ENCODE data around the gene NTSR1. TPM values are rescaled to one million over a fixed set of nuclear protein-coding genes. Genes with fewer than 3 reads are reported as not detected.

NTSR1 gene
- total RNA-seq, 1 experiment from 2014 or later = 4.5 TPM

DNA sequence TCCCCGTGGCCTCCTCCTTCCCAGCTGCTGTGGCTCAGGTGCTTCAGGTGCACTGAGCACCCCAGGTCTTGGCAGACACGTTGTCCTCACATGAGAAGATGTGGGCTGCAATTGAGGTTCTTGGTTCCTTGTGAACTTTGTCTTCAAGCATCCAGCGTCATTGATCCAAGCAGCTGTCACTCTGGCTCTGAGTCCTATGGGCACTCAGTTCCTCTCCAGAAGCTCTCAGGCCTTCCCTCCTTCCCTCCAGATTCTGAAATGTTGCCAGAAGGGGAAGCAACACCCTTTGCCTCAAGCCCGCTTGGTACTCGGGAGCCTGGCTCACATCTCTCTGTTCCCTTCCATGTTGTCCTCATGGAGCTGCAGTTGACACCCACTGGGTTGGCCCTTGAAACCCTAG lies 79.2 kb downstream of the NTSR1 start:
- no peaks in the 10 kb centered on the region for H3K9me3 Mint-ChIP-seq (ENCODE audit: unreplicated experiment)
- peaks cover 8% of the 10 kb centered on the region for H3K4me1 Mint-ChIP-seq (ENCODE audit: insufficient read depth, unreplicated experiment)
- H3K4me3 Mint-ChIP-seq (ENCODE audit: unreplicated experiment) = no peak overlapping the region
- H3K36me3 Mint-ChIP-seq (ENCODE audit: insufficient read depth, unreplicated experiment) = peaks cover 4% of the 10 kb centered on the region
- POLR2A ChIA-PET = interaction anchor here (0.9 to 1.5 kb wide), 3 partner anchors 47 to 401 kb away, joined by 3 to 4 read pairs (median 3); partner anchors contain the start of gene RPS21
- CTCF ChIA-PET = interaction anchor here (0.8 to 7.8 kb wide), 5 partner anchors 20 to 288 kb away, joined by 3 to 85 read pairs (median 5); no protein-coding TSS in a partner anchor
- BruUV-seq (replicated peaks) = no TSS peak
- intact Hi-C loops (cut with micrococcal nuclease) = no loop called here
- DNase-seq (ENCODE audit: unreplicated experiment) = no peak
- TF ChIP-seq, protein P1, sequence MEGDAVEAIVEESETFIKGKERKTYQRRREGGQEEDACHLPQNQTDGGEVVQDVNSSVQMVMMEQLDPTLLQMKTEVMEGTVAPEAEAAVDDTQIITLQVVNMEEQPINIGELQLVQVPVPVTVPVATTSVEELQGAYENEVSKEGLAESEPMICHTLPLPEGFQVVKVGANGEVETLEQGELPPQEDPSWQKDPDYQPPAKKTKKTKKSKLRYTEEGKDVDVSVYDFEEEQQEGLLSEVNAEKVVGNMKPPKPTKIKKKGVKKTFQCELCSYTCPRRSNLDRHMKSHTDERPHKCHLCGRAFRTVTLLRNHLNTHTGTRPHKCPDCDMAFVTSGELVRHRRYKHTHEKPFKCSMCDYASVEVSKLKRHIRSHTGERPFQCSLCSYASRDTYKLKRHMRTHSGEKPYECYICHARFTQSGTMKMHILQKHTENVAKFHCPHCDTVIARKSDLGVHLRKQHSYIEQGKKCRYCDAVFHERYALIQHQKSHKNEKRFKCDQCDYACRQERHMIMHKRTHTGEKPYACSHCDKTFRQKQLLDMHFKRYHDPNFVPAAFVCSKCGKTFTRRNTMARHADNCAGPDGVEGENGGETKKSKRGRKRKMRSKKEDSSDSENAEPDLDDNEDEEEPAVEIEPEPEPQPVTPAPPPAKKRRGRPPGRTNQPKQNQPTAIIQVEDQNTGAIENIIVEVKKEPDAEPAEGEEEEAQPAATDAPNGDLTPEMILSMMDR (IDR thresholded peaks at IDR 0.05; ENCODE audit: unreplicated experiment) = no peak
- H3K27ac Mint-ChIP-seq (ENCODE audit: low read depth, unreplicated experiment) = no peak overlapping the region
- H3K27me3 Mint-ChIP-seq (ENCODE audit: insufficient read depth, unreplicated experiment) = no peaks in the 10 kb centered on the region

DNA sequence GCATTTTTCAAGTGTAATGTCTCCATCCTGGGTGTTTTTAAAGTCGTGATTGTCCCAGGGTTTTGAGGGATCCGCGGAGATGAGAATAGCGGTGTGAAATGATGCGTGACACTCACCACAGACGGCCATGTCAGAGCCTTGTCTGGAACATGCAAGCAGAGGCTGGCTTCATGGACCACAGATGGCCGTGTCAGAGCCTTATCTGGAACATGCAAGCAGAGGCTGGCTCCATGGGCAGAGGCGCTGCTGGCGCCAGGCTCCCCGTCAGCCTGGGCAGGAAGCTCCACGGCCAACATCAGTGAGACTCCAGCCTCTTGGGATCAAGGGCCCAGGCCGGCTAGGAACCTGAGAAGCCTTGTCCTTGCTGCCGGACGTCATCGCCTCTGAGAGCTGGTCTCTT lies 80.0 kb downstream of the NTSR1 start:
- ChIA-PET CTCF (interaction anchor here (0.6 to 7.8 kb wide), 9 partner anchors 16 to 379 kb away, joined by 3 to 85 read pairs (median 3); no protein-coding TSS in a partner anchor), POLR2A (interaction anchor here (0.9 to 1.6 kb wide), 4 partner anchors 15 to 402 kb away, joined by 3 to 7 read pairs (median 4); partner anchors contain the start of gene RPS21)
- H3K27me3 Mint-ChIP-seq (ENCODE audit: insufficient read depth, unreplicated experiment) = no peaks in the 10 kb centered on the region
- no TSS peak for BruUV-seq (replicated peaks)
- no peaks in the 10 kb centered on the region for H3K9me3 Mint-ChIP-seq (ENCODE audit: unreplicated experiment)
- intact Hi-C loops (cut with micrococcal nuclease) = no loop called here
- TF ChIP-seq, protein P1 (IDR thresholded peaks at IDR 0.05; ENCODE audit: unreplicated experiment) = no peak
- no peak for DNase-seq (ENCODE audit: unreplicated experiment)
- no peak overlapping the region for H3K27ac Mint-ChIP-seq (ENCODE audit: low read depth, unreplicated experiment)
- H3K4me3 Mint-ChIP-seq (ENCODE audit: unreplicated experiment) = no peak overlapping the region
- H3K4me1 Mint-ChIP-seq (ENCODE audit: insufficient read depth, unreplicated experiment) = peaks cover 12% of the 10 kb centered on the region
- peaks cover 5% of the 10 kb centered on the region for H3K36me3 Mint-ChIP-seq (ENCODE audit: insufficient read depth, unreplicated experiment)

DNA sequence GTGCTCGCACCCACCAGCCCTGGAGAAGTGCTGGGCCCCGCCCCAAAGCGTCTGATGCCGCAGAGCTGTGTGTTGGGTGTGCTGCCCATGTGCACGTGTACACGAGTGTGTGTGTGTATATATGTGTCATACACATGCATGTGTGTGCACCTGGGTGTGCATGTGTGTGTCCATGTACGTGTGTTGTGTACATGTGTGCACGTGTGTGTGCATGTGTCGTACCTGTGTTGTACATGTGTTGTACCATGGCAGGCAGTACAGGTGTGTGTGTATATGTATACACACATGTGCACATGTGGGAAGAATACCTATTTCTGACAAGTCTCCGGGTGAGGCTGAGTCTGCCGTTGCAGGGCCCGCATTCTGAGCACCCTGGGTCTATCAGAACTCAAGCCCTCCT lies 81.4 kb downstream of the NTSR1 start:
- H3K27me3 Mint-ChIP-seq (ENCODE audit: insufficient read depth, unreplicated experiment) = no peaks in the 10 kb centered on the region
- H3K4me1 Mint-ChIP-seq (ENCODE audit: insufficient read depth, unreplicated experiment) = peaks cover 12% of the 10 kb centered on the region
- H3K4me3 Mint-ChIP-seq (ENCODE audit: unreplicated experiment) = no peak overlapping the region
- intact Hi-C loops (cut with micrococcal nuclease) = no loop called here
- peaks cover 5% of the 10 kb centered on the region for H3K36me3 Mint-ChIP-seq (ENCODE audit: insufficient read depth, unreplicated experiment)
- no peaks in the 10 kb centered on the region for H3K9me3 Mint-ChIP-seq (ENCODE audit: unreplicated experiment)
- DNase-seq (ENCODE audit: unreplicated experiment) = no peak
- BruUV-seq (replicated peaks) = no TSS peak
- TF ChIP-seq, protein P1 (IDR thresholded peaks at IDR 0.05; ENCODE audit: unreplicated experiment) = no peak
- ChIA-PET POLR2A (interaction anchor here (1.2 to 1.9 kb wide), 5 partner anchors 10 to 138 kb away, joined by 4 to 7 read pairs (median 5); partner anchors contain the start of gene NTSR1), CTCF (interaction anchor here (0.6 to 7.8 kb wide), 21 partner anchors 9 to 433 kb away, joined by 3 to 85 read pairs (median 6); no protein-coding TSS in a partner anchor)
- H3K27ac Mint-ChIP-seq (ENCODE audit: low read depth, unreplicated experiment) = no peak overlapping the region

DNA sequence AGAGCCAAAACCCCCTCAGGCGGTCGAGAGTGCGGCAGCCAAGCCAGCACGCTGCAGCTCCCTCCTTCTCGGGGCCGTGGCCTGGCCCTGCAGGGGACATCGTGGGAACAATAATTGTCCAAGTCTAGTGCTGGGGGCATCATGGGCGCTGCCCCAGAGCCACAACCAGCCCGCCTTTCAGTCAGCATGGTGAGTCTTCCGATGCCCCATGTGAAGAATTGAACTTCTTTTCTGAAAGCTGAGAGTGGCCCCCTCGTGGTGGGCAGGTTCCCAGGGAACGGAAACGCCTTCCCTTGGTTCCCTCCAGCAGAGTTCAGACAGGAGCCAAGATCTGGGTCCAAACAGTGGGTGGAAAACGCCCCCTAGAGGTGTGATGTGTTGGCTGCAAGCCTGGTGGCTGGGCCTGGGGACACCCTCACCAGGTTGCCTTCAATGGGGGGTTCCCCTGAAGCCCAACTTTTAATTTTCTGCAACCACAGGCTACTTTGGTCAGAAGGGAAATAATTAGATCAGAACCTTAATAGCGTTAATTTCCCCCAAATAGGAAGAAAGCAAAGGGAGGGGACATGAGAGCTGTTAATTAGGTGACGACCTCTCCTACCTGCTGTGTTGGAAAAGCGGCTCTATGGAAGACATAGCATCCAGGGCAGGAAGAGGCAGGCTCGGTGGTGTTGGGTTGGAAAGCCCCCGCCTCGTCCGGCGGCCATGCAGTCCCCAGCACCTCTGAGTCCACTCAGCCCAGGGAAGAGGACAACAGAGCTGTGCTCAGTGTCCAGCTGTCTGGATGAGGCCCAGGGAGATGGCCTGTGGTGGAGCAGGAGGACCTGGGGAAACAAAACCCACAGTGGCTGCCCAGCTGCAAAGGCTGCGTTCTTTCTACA lies 82.9 kb downstream of the NTSR1 start:
- Mint-ChIP-seq H3K9me3 (ENCODE audit: unreplicated experiment) (no peaks in the 10 kb centered on the region), H3K4me3 (ENCODE audit: unreplicated experiment) (no peak overlapping the region), H3K27me3 (ENCODE audit: insufficient read depth, unreplicated experiment) (no peaks in the 10 kb centered on the region), H3K36me3 (ENCODE audit: insufficient read depth, unreplicated experiment) (peaks cover 5% of the 10 kb centered on the region), H3K4me1 (ENCODE audit: insufficient read depth, unreplicated experiment) (peaks cover 12% of the 10 kb centered on the region), H3K27ac (ENCODE audit: low read depth, unreplicated experiment) (no peak overlapping the region)
- CTCF ChIA-PET = interaction anchor here (0.6 to 7.8 kb wide), 59 partner anchors 11 to 650 kb away, joined by 3 to 85 read pairs (median 5); partner anchors contain the start of genes NTSR1, OGFR and SLCO4A1
- DNase-seq (ENCODE audit: unreplicated experiment) = peak; percentile 94
- POLR2A ChIA-PET = interaction anchor here (0.7 to 1.9 kb wide), 11 partner anchors 11 to 201 kb away, joined by 3 to 9 read pairs (median 5); partner anchors contain the start of gene NTSR1
- TF ChIP-seq, protein P1 (IDR thresholded peaks at IDR 0.05; ENCODE audit: unreplicated experiment) = peak; percentile 97
- no TSS peak for BruUV-seq (replicated peaks)
- intact Hi-C loops (cut with micrococcal nuclease) = loop anchor here (1.0 kb wide), 3 partner anchors 88 to 291 kb away; no protein-coding TSS in a partner anchor

Data from MCF 10A (cell line).